NCI-H146 treated with DMSO at 0.1 percent for 48 hours (cell line): ENCODE measurements around the gene CRACDL.
A peak's percentile ranks its signal among the peaks of the same experiment; 100 is the strongest.
"Not testable (repeated sequence)": the region's sequence is repeated elsewhere in the genome, so short reads cannot be mapped to it uniquely, and the experiment has no call there.

Experiments used
- DNase-seq: peaks from one replicate; lab custom pipeline; 2025; ENCODE audit not compliant: unreplicated experiment; lab: John Stamatoyannopoulos, UW

Gene CRACDL

GRCh38 chr2:98759338-98759737 lies 176.7 kb downstream of the CRACDL start:
- DNase-seq, result no peak

DNA sequence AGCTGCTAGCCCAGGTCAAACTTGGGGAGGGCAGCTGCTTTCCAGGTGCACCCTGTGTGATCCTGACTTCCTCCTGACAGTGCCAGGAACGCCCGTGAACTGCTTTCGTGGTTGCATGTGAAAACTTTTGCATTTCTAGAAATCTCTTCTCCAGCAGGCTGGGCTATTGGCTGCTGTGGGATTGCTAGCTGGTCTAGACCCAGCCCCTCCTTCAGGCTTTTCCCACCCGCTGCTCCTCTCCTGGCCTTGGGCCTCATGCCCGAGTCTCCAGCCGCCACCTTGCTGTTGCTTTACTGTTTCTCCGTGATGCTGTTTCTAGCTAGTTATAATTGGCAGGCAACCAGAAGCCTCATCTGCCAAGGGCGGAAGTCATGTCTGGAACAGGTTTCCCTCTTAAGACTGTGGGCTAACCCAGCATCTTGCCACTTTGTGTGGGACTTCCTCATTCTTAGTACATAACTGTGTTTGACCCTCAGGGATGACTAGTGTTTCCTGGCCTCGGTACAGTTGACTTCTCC lies 178.1 kb downstream of the CRACDL start:
- no peak for DNase-seq

DNA sequence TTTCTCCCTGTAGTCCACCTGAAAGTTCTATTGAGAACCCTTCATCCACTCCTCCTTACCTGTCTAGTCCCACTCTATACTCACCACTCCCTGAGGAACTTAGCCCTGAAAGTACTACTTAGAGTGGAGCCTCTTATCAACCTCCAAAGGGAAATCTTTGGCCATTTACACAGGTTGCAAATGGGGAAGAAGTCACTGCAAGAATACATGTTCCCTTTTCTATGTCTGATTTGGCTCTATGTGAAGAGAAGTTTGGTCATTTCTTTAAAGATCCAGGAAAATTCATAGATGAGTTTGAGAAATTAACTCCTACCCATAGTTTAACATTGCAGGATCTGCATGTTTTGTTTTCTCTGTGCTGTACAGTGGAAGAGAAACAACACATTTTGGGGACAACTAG lies 182.2 kb downstream of the CRACDL start:
- DNase-seq, result no peak

DNA sequence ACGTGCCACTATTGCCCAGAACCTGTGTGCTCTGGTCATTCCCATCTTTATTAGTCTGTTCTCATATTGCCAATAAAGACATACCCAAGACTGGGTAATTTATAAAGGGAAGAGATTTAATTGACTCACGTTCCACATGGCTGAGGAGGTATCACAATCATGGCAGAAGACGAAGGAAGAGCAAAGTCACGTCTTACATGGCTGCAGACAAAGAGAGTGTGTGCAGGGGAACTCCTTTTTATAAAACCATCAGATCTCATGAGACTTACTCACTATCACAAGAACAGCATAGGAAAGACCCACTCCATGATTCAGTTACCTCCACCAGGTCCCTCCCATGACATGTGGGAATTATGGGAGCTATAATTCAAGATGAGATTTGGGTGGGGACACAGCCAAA lies 183.3 kb downstream of the CRACDL start:
- DNase-seq, result not testable (repeated sequence)

DNA sequence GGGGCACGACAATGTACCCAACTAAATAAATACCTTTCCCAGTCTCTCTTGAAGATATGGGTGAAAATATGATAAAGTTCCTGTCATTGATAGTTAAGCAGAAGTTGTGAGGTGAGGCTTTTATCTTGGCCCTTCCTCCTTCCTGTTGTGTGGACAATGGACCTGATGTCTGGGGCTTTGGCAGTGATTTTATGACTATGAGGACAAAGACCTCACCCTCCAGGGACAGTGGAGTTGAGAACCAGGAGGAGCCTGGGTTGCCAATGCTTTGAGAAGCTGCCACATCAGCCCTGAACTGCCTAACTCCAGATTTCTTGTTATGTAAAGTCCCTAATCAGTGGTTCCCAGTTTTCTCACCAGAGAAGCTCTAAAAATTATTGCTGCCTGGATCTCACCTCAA lies 184.3 kb downstream of the CRACDL start:
- DNase-seq, result no peak

DNA sequence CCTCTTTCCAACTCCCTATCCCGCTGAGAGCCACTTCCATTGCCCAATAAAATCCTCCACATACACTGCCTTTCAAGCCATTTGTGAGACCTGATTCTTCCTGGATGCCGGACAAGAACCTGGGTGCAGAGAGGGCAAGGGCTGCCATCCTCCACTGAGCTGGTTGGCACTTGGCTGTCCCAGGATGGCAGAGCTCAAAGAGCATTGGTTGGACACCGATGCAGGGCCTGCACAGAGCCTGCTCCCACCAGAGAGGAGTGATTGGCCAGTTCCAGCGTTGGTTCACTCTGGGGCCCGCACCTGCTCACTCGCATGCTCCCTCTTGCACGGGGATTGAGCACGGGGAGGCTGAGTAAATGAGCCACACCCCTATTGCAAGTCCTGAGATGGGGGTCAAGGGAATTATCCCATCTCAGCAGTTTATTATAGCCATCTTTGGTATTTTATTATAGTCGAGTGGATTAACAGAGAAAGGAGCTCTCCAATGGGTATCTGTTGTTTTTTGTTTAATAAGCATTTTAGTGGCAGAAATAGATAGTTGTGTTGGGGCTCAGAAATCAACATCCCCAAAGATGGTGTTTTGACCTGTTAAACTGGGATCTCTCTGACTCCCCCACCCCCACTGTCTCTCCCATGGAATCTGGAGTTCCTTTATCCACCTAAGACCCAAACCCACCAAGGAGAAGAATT lies 185.3 kb downstream of the CRACDL start:
- DNase-seq, result no peak

GRCh38 chr2:98749066-98749450 lies 187.0 kb downstream of the CRACDL start:
- DNase-seq, result no peak

GRCh38 chr2:98748292-98749065 lies 187.5 kb downstream of the CRACDL start:
- no peak for DNase-seq

DNA sequence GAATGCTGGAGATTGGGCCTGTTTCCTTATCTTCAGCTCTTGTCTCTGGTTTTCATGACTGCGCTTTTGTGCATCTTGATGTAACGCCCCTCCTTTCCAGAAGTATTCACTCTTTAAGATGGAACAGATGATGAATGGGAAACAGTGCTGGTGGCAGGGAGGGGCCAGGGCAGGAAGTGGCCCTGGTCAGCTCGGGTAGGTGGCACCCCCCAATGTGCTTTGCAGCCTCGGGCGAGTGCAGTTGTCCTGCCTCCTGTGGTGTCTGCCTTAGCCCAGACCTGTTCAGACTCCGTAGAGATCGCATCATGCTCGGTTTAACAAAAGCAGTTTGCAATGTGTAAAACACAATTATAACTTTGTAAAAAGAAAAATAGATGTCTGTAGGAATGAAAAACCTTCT lies 188.1 kb downstream of the CRACDL start:
- DNase-seq, result peak; percentile 73

GRCh38 chr2:98746426-98746825 lies 189.6 kb downstream of the CRACDL start:
- no peak for DNase-seq

- DNase-seq, result no peak
Observed at GRCh38 chr2:98744595-98744994, 191.4 kb downstream of the CRACDL start.
